ENCODE results near the gene GNA12.

GRCh38 chr7:2812114-2812487, 32.0 kb downstream of the GNA12 start:
- TF ChIP-seq, protein P1, sequence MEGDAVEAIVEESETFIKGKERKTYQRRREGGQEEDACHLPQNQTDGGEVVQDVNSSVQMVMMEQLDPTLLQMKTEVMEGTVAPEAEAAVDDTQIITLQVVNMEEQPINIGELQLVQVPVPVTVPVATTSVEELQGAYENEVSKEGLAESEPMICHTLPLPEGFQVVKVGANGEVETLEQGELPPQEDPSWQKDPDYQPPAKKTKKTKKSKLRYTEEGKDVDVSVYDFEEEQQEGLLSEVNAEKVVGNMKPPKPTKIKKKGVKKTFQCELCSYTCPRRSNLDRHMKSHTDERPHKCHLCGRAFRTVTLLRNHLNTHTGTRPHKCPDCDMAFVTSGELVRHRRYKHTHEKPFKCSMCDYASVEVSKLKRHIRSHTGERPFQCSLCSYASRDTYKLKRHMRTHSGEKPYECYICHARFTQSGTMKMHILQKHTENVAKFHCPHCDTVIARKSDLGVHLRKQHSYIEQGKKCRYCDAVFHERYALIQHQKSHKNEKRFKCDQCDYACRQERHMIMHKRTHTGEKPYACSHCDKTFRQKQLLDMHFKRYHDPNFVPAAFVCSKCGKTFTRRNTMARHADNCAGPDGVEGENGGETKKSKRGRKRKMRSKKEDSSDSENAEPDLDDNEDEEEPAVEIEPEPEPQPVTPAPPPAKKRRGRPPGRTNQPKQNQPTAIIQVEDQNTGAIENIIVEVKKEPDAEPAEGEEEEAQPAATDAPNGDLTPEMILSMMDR (IDR thresholded peaks at IDR 0.05), result no peak
- TF ChIP-seq EP300 (IDR thresholded peaks at IDR 0.05) (no peak), POLR2A (IDR thresholded peaks at IDR 0.05) (no peak), POLR2AphosphoS5 (IDR thresholded peaks at IDR 0.05) (no peak)

Data from stomach (tissue), 4 donors.